Lower leg skin (tissue), 3 donors: ENCODE results near the gene OTOP3.

Experiments
- POLR2A ChIP-seq, 2 donors: fragments of 450-650 bp; IDR thresholded peaks; one replicate each; pipeline ENCODE4 v1.6.1; 2016 to 2017; ENCODE audit warnings: antibody characterized with exemption in 2 of 2, mild to moderate bottlenecking in 1 of 2, moderate library complexity in 1 of 2
- TF ChIP-seq, protein P1 (sequence below), 3 donors: fragments of 450-650 bp; IDR thresholded peaks; one replicate each; pipeline ENCODE4 v1.5.1; 2016; ENCODE audit warnings: antibody characterized with exemption in 3 of 3, mild to moderate bottlenecking in 3 of 3, moderate library complexity in 2 of 3

DNA sequence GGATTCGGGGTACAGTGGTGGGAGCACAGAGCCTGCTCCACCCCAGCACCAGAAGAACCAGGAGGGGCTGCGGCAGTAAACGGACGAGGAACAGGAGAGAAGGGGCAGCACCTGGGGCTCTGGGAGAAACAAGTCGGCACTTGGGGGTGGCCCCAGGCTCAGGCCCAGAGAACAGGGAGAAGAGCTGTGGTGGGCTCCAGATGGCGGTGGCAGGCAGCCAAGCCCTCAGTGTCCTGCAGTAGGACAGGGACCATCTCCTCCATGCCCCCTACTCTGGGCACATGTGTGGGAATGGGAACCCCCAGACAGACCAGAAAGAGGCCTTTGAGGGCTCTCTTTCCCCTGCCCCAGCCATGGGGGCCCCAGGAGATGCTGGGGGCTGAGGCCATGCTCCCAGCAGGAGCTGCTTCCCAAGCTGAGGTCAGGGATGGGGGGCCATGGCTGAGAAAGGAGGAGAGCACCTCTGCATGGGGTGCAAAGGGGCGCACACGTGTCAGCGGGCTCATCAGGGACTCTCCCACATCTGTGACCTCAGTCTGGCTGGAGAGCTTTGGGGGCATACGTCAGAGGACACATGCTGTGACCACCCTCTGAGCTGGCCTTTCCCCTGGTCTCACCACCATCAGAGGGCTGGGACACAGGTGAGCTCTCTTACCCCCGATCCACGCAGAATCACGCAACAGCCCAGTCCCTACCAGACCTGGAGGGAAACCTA lies 19.4 kb upstream of the OTOP3 start:
- TF ChIP-seq, protein P1, sequence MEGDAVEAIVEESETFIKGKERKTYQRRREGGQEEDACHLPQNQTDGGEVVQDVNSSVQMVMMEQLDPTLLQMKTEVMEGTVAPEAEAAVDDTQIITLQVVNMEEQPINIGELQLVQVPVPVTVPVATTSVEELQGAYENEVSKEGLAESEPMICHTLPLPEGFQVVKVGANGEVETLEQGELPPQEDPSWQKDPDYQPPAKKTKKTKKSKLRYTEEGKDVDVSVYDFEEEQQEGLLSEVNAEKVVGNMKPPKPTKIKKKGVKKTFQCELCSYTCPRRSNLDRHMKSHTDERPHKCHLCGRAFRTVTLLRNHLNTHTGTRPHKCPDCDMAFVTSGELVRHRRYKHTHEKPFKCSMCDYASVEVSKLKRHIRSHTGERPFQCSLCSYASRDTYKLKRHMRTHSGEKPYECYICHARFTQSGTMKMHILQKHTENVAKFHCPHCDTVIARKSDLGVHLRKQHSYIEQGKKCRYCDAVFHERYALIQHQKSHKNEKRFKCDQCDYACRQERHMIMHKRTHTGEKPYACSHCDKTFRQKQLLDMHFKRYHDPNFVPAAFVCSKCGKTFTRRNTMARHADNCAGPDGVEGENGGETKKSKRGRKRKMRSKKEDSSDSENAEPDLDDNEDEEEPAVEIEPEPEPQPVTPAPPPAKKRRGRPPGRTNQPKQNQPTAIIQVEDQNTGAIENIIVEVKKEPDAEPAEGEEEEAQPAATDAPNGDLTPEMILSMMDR (IDR thresholded peaks at IDR 0.05), result no peak
- no peak for TF ChIP-seq POLR2A (IDR thresholded peaks at IDR 0.05)
